A172 (cell line): ENCODE results near the gene CELF6. TPM values are rescaled to one million over a fixed set of nuclear protein-coding genes. Genes with fewer than 3 reads are reported as not detected.
"Not testable (repeated sequence)": the region's sequence is repeated elsewhere in the genome, so short reads cannot be mapped to it uniquely, and the experiment has no call there.

Experiments used
- DNase-seq: peaks from one replicate; pipeline ENCODE4 v3.0.0-alpha.2; 2015; ENCODE audit warnings: low spot score
- total RNA-seq: library from RNA; depleted of rRNA; stranded (reverse); fragments of >200 nt; shearing (Covaris generic); gene quantifications from 2 replicates; pipeline ENCODE4 v1.2.3, GENCODE V29; 2014

The CELF6 gene
- total RNA-seq, 1 experiment from 2014 or later = not detected

- no peak for DNase-seq
These were observed 4.1 kb downstream of the CELF6 start for GRCh38 chr15:72315706-72316370.

- DNase-seq = no peak
These were observed 6.1 kb downstream of the CELF6 start for GRCh38 chr15:72313881-72314280.

- no peak for DNase-seq
These were observed 6.5 kb downstream of the CELF6 start for GRCh38 chr15:72313448-72313840.

- peak; percentile 64 for DNase-seq
These were observed 7.1 kb downstream of the CELF6 start for GRCh38 chr15:72312605-72313447.

GRCh38 chr15:72307026-72307425 lies 12.9 kb downstream of the CELF6 start:
- DNase-seq = no peak

GRCh38 chr15:72306211-72306785 lies 13.7 kb downstream of the CELF6 start:
- DNase-seq = peak; percentile 10

- no peak for DNase-seq
These were observed 15.4 kb downstream of the CELF6 start for GRCh38 chr15:72304596-72304995.

GRCh38 chr15:72302955-72303354 lies 17.0 kb downstream of the CELF6 start:
- DNase-seq = no peak

- no peak for DNase-seq
These were observed 30.2 kb downstream of the CELF6 start for GRCh38 chr15:72289597-72290325.

- no peak for DNase-seq
These were observed 31.0 kb downstream of the CELF6 start for GRCh38 chr15:72288796-72289596.

GRCh38 chr15:72285927-72286516 lies 33.9 kb downstream of the CELF6 start:
- peak; percentile 29 for DNase-seq

GRCh38 chr15:72285402-72285801 lies 34.6 kb downstream of the CELF6 start:
- DNase-seq = no peak

GRCh38 chr15:72284781-72285180 lies 35.2 kb downstream of the CELF6 start:
- peak; percentile 12 for DNase-seq

GRCh38 chr15:72281713-72282112 lies 38.2 kb downstream of the CELF6 start:
- no peak for DNase-seq

GRCh38 chr15:72280751-72281150 lies 39.2 kb downstream of the CELF6 start:
- DNase-seq = no peak

- DNase-seq = no peak
These were observed 41.2 kb downstream of the CELF6 start for GRCh38 chr15:72278737-72279136.

- DNase-seq = no peak
These were observed 43.6 kb downstream of the CELF6 start for GRCh38 chr15:72276326-72276700.

GRCh38 chr15:72275635-72276325 lies 44.2 kb downstream of the CELF6 start:
- DNase-seq = not testable (repeated sequence)

GRCh38 chr15:72272997-72273352 lies 47.0 kb downstream of the CELF6 start:
- no peak for DNase-seq

GRCh38 chr15:72272213-72272996 lies 47.6 kb downstream of the CELF6 start, which contains the start of gene PARP6:
PARP6 (minus strand) TSS chr15:72272554; CDS start chr15:72267477, 5,077 bp downstream.
- DNase-seq = peak; percentile 95
